GM19467 (cell line): ENCODE data around the gene SCRG1.
A peak's percentile ranks its signal among the peaks of the same experiment; 100 is the strongest.

ENCODE experiments used
- ATAC-seq: cut with Tn5 transposase; IDR thresholded peaks from one replicate; pipeline ENCODE4 v1.9.1; 2021; ENCODE audit warnings: mild to moderate bottlenecking, moderate library complexity; ENCODE audit not compliant: unreplicated experiment

SCRG1 gene

DNA sequence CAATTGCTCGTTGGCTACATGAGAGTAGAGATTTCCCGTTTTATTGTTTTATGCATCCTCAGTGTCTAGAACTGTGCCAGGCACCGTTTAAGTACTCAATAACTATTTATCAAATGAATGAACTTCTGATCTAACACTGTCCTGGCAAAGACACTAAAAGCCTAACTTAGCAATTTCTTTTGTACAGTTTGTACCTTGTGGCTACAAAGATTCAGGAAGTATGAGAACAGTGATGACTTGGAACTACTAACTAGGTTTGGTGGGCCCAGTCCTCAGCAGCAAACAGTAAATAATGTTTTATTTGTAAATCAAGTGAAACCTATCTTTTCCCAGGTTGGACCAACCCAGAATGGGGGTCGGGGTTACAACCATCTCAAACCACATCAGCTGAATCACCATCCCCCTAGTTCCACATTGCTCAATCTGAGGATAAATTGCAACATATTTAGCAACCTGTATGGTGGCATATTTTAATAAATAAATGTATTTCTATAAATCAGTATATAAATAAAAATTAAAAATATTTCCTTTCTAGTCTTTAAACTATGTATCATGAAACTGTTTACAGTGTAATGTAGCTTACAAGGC, 12.3 kb upstream of the SCRG1 start:
- ATAC-seq: no peak

DNA sequence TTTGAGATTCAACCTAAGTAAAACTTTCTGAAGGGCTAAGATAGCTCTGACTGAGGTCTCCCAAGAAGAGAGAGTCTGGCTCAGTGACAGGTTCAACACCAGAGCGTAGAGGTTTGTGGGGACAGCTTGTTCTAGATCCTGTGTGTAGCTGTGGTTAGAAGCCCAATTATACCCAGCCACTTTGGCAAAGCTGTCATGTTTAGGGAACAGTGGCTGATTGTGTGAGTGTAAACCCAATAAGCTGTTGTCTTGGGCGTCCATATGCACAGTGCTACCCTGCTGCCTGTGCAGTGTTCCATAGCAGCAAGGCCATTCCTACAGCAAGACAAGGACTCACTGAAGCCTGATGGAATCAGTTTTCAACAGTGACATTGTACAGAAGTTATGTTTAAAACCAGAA, 11.2 kb upstream of the SCRG1 start:
- no peak for ATAC-seq

DNA sequence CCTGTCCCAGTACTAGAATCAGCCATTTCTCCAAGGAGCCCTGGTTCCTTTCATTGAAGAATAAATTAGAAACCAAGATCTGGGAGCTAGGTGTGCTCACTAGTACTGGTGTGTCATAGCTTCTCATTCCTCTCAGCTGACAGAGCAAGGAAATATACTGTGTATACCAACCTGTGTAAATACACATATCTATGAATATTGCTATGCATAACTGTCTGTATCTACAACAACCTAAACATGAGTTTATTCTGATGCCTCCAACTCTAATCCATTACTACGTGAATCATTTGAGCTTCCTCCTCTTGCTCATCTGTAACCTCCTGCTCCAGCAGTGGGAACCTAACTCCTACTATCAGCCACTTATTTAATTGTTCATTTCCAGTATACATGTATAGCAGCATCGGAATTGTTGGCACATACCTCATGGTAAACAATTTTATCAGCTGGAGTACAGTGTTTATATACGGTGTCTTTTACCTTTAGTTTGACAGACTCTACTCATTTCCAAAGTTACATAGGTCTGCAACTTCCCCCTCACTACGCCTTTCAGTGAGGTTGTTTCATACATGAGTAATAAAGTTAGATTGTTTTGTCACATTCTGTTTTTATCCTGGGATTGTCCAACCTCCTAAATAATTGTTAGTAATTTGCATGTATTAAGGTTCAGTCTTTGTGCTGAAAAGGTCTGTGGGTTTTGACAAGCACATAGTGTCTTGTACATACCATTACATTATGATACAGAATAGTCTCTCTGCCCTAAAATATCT, 7.1 kb upstream of the SCRG1 start:
- no peak for ATAC-seq

GRCh38 chr4:173404296-173404865, 5.5 kb upstream of the SCRG1 start:
- no peak for ATAC-seq

- no peak for ATAC-seq
These were observed 4.1 kb upstream of the SCRG1 start for GRCh38 chr4:173403051-173403450.

DNA sequence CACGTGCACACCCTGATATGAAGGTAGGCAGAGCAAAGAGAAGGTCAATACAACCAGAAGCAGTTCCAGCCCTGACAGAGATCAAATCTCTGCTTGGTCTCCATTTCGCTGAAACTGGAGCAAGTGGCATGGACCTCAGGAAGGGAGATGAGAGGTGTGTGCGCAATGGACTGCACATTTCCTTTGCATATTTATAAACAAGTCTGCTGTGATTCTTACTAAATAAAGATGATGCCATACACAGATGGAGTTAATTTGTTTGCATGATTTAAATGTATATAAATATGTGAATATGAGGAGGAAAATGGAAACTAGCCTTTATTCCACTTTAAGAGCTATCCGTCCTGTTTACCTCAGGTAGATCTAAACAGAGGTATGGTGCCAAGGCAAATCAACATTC, 2.1 kb upstream of the SCRG1 start:
- ATAC-seq: no peak

DNA sequence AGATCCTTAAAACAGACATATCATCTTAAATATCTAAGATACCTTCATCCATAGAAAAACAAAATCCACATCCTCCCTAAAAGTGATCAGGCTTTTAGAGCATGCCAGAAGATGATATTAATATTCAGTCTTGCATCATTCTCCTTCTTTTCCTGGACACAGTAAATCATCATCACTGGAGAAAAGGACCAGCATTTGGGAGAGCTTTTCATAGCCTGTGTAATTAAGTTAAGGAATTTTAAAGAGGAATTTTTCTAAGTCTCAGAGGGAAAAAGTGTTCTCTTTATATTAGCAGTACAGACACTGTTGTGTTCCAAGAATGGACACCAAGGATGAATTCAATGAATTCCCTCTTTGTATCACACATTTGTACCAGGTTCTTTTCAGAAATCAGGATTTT, 696 bp downstream of the SCRG1 start:
- ATAC-seq: no peak

DNA sequence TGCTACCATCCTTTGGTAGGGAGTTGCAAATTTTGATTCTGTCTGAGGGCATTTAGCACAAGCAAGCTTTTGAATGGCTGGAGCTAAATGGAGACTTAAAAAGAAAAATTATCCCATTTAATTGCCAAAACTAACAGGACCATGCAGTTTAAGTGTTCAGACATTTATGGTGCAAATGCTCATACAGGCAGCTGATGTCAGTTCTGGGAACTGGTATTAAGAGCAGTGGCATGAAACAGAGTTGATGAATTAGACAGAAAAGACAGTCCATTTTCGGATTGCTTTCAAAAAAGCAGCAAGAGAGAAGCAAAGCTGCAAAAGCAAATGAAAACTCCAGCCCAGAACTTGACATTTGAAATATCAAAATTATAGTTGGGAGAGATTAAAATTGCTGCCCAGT, 1.3 kb downstream of the SCRG1 start:
- ATAC-seq: no peak

DNA sequence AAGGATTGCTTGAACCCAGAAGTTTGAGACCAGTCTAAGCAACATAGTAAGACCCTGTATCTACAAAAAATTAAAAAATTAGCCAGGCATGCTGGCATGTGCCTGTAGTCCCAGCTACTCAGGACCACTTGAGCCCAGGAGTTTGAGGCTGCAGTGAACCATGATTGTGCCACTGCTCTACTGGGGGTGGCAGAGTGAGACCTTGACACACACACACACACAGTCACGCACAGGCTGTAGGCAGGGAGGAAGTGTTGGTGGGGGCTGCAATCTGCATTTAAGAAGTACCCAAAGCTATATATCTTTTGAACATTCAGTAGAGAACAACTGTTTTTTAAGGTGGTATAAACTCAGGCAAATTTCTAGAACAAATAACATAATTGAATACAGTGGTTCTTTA, 7.2 kb downstream of the SCRG1 start:
- ATAC-seq: no peak

GRCh38 chr4:173386751-173387150, 12.2 kb downstream of the SCRG1 start:
- ATAC-seq: no peak

DNA sequence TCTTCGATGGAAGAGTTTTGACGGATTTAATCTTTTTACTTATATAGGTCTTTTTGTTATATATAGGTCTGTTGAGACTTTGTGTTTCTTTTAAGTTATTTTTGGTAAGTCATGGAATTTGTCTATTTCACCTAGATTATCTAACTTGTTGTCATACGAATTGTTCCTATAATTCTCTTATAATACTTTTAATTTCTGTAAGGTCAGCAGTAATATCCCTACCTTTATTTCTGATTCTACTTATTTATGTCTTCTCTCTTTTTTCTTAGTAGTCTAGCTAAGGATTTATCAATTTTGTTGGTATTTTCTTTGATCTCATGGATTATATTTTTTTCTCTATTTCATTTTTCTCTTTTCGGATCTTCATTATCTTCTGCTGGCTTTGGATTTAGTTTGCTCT, 16.6 kb downstream of the SCRG1 start:
- ATAC-seq: no peak

- no peak for ATAC-seq
These were observed 17.3 kb downstream of the SCRG1 start for GRCh38 chr4:173381610-173382009.

GRCh38 chr4:173380987-173381386, 17.9 kb downstream of the SCRG1 start:
- no peak for ATAC-seq

- ATAC-seq: no peak
These were observed 19.0 kb downstream of the SCRG1 start for GRCh38 chr4:173379929-173380328.

DNA sequence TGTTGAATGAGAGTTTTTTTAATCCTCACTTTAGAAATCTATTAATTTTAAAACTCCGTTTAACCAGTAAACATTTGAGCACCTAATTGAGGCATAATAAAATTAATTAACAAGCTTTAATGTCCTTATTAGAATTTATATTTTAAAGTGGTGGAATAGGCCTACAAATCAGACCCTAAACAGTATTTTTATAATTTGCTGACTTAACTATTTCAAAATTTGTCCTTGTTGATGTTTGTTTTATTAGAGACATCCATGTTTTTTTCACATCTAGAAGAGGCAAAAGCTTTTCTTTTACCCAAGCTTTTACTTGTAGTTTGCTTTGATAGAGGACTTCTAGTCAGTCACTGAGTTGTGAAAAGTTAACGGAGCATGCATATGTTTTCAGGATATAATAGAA, 24.3 kb downstream of the SCRG1 start:
- no peak for ATAC-seq

- peak; percentile 14 for ATAC-seq
These were observed 27.4 kb downstream of the SCRG1 start for GRCh38 chr4:173371292-173372192.

DNA sequence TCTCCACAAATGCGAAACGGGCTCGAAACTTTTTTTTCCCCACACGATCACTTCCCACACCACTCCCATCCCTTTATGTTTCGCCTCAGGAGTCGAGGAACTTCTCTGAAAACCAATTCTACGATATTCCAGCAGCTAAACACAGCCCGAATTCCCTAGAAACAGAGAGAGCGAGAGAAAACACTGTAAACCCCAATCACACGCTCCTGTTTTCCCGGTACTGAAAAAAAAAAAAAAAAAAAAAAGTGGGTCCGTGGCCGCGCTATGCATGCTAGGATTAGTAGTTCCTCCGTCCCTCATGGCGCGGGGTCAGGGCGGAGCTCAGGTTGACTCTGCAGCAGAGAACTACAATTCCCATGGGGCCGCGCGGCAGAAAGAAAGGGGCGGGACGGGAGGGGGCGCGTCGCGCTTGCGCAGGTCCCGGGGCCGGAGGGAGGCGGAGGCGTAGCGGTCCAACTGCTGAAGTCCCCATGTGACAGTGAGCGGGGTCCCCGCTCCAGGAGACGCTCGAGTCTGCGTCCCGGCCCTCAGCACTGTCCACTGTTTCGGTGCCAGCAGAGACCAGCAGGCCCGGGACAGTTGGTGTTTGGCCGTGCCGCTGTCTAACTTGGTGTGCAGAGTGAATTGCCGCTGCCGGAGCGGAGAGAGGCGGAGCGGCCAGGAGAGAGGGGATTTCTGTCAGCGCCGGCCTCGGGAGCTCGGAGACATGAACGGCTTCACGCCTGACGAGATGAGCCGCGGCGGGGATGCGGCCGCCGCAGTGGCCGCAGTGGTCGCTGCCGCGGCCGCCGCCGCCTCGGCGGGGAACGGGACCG, 28.2 kb downstream of the SCRG1 start, which contains the start of gene SAP30:
Gene SAP30 (plus strand): TSS at position 478 of the 815 bp plus-strand sequence. CDS start 229 bp downstream, at position 707.
- ATAC-seq: peak; percentile 68

- peak; percentile 2 for ATAC-seq
These were observed 28.8 kb downstream of the SCRG1 start for GRCh38 chr4:173370130-173370476.

- ATAC-seq: no peak
These were observed 31.0 kb downstream of the SCRG1 start for GRCh38 chr4:173367946-173368345.

GRCh38 chr4:173367285-173367684, 31.6 kb downstream of the SCRG1 start:
- ATAC-seq: no peak
